GM13977 (cell line): Measurements from ENCODE around the gene ATP9A.
"Not testable (repeated sequence)": the region's sequence is repeated elsewhere in the genome, so short reads cannot be mapped to it uniquely, and the experiment has no call there.

ENCODE experiments used
- DNase-seq: peaks from one replicate; pipeline ENCODE4 v3.0.0; 2012; ENCODE audit warnings: low spot score
- in situ Hi-C: fragments of 300-500 bp; cut with MboI; formaldehyde crosslinking; loops from one replicate; pipeline ENCODE4 v1.12.0; 2022; ENCODE audit warnings: low sequenced_read_pairs, low pct_unique_long_range_greater_than_20kb, mixed read lengths, inconsistent platforms; ENCODE audit not compliant: unreplicated experiment
- TF ChIP-seq, protein P1 (sequence below): IDR thresholded peaks from 2 replicates; pipeline ENCODE4 v1.5.1; 2012; ENCODE audit warnings: mild to moderate bottlenecking, control low read depth; ENCODE audit not compliant: insufficient read depth; ENCODE audit errors: extremely low read depth, missing control alignments

Gene ATP9A

GRCh38 chr20:51727872-51728271 lies 40.3 kb downstream of the ATP9A start:
- TF ChIP-seq, protein P1, sequence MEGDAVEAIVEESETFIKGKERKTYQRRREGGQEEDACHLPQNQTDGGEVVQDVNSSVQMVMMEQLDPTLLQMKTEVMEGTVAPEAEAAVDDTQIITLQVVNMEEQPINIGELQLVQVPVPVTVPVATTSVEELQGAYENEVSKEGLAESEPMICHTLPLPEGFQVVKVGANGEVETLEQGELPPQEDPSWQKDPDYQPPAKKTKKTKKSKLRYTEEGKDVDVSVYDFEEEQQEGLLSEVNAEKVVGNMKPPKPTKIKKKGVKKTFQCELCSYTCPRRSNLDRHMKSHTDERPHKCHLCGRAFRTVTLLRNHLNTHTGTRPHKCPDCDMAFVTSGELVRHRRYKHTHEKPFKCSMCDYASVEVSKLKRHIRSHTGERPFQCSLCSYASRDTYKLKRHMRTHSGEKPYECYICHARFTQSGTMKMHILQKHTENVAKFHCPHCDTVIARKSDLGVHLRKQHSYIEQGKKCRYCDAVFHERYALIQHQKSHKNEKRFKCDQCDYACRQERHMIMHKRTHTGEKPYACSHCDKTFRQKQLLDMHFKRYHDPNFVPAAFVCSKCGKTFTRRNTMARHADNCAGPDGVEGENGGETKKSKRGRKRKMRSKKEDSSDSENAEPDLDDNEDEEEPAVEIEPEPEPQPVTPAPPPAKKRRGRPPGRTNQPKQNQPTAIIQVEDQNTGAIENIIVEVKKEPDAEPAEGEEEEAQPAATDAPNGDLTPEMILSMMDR = no peak
- DNase-seq = no peak
- in situ Hi-C loops = no loop called here

DNA sequence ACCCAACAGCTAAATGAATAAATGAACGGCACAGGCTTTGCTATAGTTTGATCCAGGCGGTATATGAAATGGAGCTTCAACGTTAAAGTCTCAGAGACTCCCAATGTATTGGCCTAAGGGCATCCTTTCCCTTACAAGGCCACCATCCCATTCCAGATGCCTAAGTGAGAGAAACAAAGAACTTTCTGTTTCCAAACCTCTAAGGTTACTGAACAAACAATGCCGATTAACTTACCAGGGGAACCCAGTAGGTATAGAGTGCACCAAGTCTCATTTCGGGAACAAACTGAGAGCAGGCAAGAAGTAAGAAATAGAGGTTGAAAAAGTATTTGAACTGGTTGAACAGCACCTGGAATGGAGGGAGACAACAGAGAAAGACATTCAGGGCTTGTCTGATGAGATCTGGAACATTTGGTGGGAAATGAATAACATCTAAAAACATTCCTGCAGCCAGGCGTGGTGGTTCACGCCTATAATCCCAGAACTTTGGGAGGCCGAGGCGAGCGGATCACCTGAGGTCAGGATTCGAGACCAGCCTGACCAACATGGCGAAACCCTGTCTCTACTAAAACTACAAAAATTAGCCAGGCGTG lies 42.5 kb downstream of the ATP9A start:
- in situ Hi-C loops = no loop called here
- TF ChIP-seq, protein P1 = no peak

DNA sequence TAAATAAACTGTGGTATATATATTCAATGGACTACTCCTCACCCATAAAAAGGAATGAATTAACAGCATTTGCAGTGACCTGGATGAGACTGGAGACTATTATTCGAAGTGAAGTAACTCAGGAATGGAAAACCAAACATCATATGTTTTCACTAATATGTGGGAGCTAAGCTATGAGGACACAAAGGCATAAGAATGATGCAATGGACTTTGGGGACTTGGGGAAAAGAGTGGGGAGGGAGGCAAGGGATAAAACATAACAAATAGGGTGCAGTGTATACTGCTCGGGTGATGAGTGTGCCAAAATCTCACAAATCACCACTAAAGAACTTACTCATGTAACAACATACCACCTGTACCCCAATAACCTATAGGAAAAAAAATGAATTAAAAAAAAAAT lies 45.2 kb downstream of the ATP9A start:
- DNase-seq, in situ Hi-C loops: not testable (repeated sequence)

More for the DNA sequence above, 42.5 kb downstream of the ATP9A start:
- no peak for DNase-seq

- DNase-seq, in situ Hi-C loops: not testable (repeated sequence)
These were observed 45.9 kb downstream of the ATP9A start for GRCh38 chr20:51722246-51722645.

GRCh38 chr20:51720854-51721253 lies 47.3 kb downstream of the ATP9A start:
- TF ChIP-seq, protein P1 = no peak
- no peak for DNase-seq
- in situ Hi-C loops = no loop called here

DNA sequence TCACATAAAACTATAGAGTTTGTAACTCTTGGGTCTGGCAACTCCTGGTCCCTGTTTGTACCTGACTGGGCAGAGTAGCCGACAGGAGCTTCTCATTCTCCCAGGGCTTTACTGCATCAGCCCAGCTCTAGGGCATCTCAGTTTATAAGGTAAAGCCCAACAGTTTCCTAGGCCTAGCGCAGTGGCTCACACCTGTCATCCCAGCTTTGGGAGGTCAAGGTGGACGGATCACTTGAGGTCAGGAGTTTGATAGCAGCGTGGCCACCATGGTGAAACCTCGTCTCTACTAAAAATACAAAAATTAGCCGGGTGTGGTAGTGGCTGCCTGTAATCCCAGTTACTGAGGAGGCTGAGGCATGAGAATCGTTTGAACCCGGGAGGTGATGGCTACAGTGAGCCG lies 47.8 kb downstream of the ATP9A start:
- TF ChIP-seq, protein P1 = no peak
- in situ Hi-C loops = no loop called here
- DNase-seq = no peak

GRCh38 chr20:51715856-51716185 lies 52.4 kb downstream of the ATP9A start:
- in situ Hi-C loops = no loop called here
- TF ChIP-seq, protein P1 = no peak
- no peak for DNase-seq
